ENCODE measurements around the gene NFKBIE. TPM values are rescaled to one million over a fixed set of nuclear protein-coding genes. Genes with fewer than 3 reads are reported as not detected.

Gene NFKBIE
- total and polyA plus RNA-seq, 2 experiments from 2014 or later, result 14.6 to 25.9 TPM

GRCh38 chr6:44214307-44214706 lies 51.0 kb downstream of the NFKBIE start:
- Histone ChIP-seq H3K4me2 (no peak overlapping the region), H3K79me2 (replicated peaks; ENCODE audit: insufficient read depth) (no peaks in the 10 kb centered on the region), H3K9me2 (ENCODE audit: insufficient read depth) (no peaks in the 10 kb centered on the region), H3F3A (replicated peaks; ENCODE audit: low read depth) (peaks cover 21% of the 10 kb centered on the region), H2AFZ (no peak overlapping the region), H3K4me1 (ENCODE audit: insufficient read depth) (peaks cover 29% of the 10 kb centered on the region), H3K36me3 (ENCODE audit: insufficient read depth) (no peaks in the 10 kb centered on the region), H4K20me1 (replicated peaks; ENCODE audit: insufficient read depth) (no peaks in the 10 kb centered on the region), H3K27me3 (ENCODE audit: insufficient read depth) (no peaks in the 10 kb centered on the region), H3K4me3 (no peak overlapping the region), H3K27ac (ENCODE audit: low read depth) (no peak overlapping the region)
- ATAC-seq (no peak), DNase-seq (ENCODE audit: low spot score) (no peak)
- no peak for TF ChIP-seq CREB1 (CRISPR knock-in tag; IDR thresholded peaks at IDR 0.05; ENCODE audit: low read depth)
- no peaks in the 10 kb centered on the region for H3K9me3 Mint-ChIP-seq
- no peak overlapping the region for H3K27ac Mint-ChIP-seq
- peaks cover 10% of the 10 kb centered on the region for H3K27me3 Mint-ChIP-seq (ENCODE audit: insufficient read depth, low read depth, poor library complexity)
- H3K4me1 Mint-ChIP-seq, result peaks cover 28% of the 10 kb centered on the region
- no peak overlapping the region for H3K4me3 Mint-ChIP-seq
- no peaks in the 10 kb centered on the region for H3K36me3 Mint-ChIP-seq (ENCODE audit: low read depth)

- Histone ChIP-seq H3F3A (replicated peaks; ENCODE audit: low read depth) (peaks cover 4% of the 10 kb centered on the region; the same call in 1 of the 2 replicates), H3K4me3 (no peak overlapping the region), H3K27ac (ENCODE audit: low read depth) (no peak overlapping the region), H3K79me2 (replicated peaks; ENCODE audit: insufficient read depth) (no peaks in the 10 kb centered on the region), H4K20me1 (replicated peaks; ENCODE audit: insufficient read depth) (no peaks in the 10 kb centered on the region), H3K4me2 (no peak overlapping the region), H2AFZ (no peak overlapping the region), H3K4me1 (ENCODE audit: insufficient read depth) (peaks cover 11% of the 10 kb centered on the region), H3K36me3 (ENCODE audit: insufficient read depth) (no peaks in the 10 kb centered on the region), H3K9me2 (ENCODE audit: insufficient read depth) (no peaks in the 10 kb centered on the region), H3K27me3 (ENCODE audit: insufficient read depth) (no peaks in the 10 kb centered on the region)
- Mint-ChIP-seq H3K9me3 (no peaks in the 10 kb centered on the region), H3K27me3 (ENCODE audit: insufficient read depth, low read depth, poor library complexity) (peaks cover 12% of the 10 kb centered on the region), H3K4me1 (peaks cover 20% of the 10 kb centered on the region), H3K27ac (no peak overlapping the region), H3K4me3 (no peak overlapping the region), H3K36me3 (ENCODE audit: low read depth) (no peaks in the 10 kb centered on the region)
- TF ChIP-seq CTCF (conservative IDR thresholded peaks at IDR 0.05; ENCODE audit: low read depth in 2 of 2) (no peak), CREB1 (CRISPR knock-in tag; IDR thresholded peaks at IDR 0.05; ENCODE audit: low read depth) (no peak), ZNF462 (CRISPR knock-in tag; IDR thresholded peaks at IDR 0.05) (no peak), EZH2 (IDR thresholded peaks at IDR 0.05; ENCODE audit: low read depth, unreplicated experiment) (no peak), EZH2phosphoT487 (IDR thresholded peaks at IDR 0.05; ENCODE audit: unreplicated experiment) (no peak), STAT1 (IDR thresholded peaks at IDR 0.05; ENCODE audit: unreplicated experiment) (no peak), JUNB (IDR thresholded peaks at IDR 0.05; ENCODE audit: unreplicated experiment) (no peak), ETS1 (IDR thresholded peaks at IDR 0.05) (no peak), REST (IDR thresholded peaks at IDR 0.05; ENCODE audit: unreplicated experiment) (no peak)
- DNase-seq (ENCODE audit: low spot score), result no peak
- ATAC-seq, result no peak
Measured at GRCh38 chr6:44211284-44211683, 54.1 kb downstream of the NFKBIE start.

Data from GM23338 (cell line).